C4-2B (cell line): ENCODE results near the gene MRPL27.

Experiments
- H3K27ac ChIP-seq: fragments of 450-650 bp; 2 replicates; pipeline ENCODE4 v1.5.1; 2017
- ZFX ChIP-seq: fragments of 450-650 bp; IDR thresholded peaks from 2 replicates; pipeline ENCODE4 v1.6.1; 2017
- TF ChIP-seq, protein P1 (sequence below): fragments of 450-650 bp; conservative IDR thresholded peaks from 2 replicates; pipeline ENCODE4 v1.5.1; 2017; ENCODE audit warnings: mild to moderate bottlenecking

MRPL27 gene

DNA sequence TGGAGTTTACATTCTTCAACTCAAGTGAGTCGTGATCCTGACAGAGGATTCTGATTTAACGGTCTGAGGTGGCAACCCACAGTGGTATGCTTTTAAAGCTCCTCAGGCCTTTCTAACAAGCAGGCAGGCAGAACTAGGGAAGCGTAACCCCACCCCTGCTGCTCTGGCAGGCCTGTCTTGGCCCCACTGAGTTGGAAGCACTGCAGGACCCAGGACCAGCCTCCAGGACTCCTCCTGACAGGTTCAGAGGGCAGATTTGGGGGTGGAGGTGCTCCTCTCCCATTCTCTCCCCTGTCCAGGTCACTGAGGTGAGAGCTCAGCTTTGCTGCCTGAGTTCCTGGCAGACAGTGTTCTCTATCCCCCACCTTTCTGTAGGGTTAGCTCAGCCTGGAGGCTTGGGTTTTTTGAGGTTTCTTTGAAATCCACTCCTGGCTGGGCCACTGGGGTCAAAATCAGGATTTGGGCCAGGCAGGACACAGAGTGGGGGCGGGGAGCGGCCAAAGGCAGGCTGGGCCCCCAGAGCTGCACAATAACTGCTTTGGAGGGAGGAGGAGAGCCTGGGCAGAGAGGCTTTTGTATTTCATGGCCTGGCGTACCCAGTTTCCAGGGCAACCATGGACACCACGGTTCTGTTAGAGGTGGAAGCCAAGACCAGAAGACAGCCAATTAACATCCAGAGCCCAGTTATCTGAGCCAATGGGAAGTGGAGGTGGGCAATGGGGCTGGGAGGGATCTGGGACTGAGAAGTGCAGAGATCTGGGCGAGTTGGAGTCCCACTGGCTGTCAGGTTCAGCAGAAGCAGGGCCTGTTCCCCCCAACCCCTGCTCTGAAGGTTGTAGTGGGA lies 9.5 kb downstream of the MRPL27 start:
- no peak overlapping the region for H3K27ac ChIP-seq
- TF ChIP-seq ZFX, result no peak

DNA sequence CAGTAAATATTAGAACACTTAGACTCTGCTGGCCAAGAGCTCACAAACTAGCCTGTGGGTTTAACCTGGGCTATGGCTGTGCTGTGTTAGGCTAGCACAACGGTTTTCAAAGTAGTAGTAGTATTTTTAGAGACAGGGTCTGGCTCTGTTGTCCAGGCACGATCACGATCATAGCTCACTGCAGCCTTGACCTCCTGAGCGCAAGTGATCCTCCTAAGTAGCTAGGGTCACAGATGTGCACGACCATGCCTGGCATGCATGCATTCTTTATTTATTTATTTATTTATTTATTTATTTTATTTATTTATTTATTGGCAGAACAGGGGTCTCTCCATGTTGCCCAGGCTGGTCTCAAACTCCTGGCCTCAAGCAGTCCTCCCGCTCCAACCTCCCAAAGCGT lies 10.3 kb downstream of the MRPL27 start:
- H3K27ac ChIP-seq, result no peak overlapping the region
- TF ChIP-seq, protein P1, sequence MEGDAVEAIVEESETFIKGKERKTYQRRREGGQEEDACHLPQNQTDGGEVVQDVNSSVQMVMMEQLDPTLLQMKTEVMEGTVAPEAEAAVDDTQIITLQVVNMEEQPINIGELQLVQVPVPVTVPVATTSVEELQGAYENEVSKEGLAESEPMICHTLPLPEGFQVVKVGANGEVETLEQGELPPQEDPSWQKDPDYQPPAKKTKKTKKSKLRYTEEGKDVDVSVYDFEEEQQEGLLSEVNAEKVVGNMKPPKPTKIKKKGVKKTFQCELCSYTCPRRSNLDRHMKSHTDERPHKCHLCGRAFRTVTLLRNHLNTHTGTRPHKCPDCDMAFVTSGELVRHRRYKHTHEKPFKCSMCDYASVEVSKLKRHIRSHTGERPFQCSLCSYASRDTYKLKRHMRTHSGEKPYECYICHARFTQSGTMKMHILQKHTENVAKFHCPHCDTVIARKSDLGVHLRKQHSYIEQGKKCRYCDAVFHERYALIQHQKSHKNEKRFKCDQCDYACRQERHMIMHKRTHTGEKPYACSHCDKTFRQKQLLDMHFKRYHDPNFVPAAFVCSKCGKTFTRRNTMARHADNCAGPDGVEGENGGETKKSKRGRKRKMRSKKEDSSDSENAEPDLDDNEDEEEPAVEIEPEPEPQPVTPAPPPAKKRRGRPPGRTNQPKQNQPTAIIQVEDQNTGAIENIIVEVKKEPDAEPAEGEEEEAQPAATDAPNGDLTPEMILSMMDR, result no peak
- no peak for TF ChIP-seq ZFX

GRCh38 chr17:50361561-50362480 lies 11.2 kb downstream of the MRPL27 start:
- no peak overlapping the region for H3K27ac ChIP-seq
- no peak for TF ChIP-seq ZFX
- TF ChIP-seq, protein P1, result peak; percentile 93

DNA sequence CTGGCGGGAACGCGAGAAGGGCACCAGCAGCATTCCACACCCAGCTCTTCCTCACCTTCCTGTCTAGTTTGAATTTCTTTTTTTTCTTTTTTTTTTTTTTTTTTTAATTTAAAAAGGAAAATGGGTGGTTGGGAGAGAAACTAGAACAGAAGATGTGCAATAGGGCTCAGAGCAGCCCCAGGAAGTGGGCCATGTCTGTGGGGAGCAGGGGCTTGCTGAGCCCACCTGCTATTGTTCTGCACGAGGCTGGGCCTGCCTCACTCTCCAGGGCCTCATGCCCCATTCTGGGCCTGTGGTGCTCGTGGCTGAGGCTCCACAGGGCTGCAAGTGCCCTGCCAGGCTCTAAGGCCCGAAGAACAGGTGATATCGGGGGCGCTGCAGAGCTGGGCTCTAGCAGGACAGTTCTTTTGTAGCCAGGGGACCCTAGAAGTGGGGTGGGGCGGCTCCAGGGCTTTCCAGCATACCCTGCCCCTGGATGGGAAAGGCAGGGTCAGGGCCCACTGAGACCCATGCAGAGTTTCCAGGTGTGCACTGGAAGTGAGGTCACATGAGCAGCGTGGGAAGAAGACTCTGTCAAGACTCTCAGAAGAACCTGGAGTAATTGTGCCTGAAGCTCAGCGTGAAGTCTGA lies 12.4 kb downstream of the MRPL27 start:
- H3K27ac ChIP-seq, result no peak overlapping the region
- no peak for TF ChIP-seq ZFX
- TF ChIP-seq, protein P1, result no peak

- no peak for TF ChIP-seq ZFX
- TF ChIP-seq, protein P1, result no peak
- H3K27ac ChIP-seq, result no peak overlapping the region
These were observed 13.0 kb downstream of the MRPL27 start for GRCh38 chr17:50359998-50360461.

GRCh38 chr17:50359005-50359699 lies 13.8 kb downstream of the MRPL27 start:
- no peak for TF ChIP-seq ZFX
- TF ChIP-seq, protein P1, result no peak
- no peak overlapping the region for H3K27ac ChIP-seq

- H3K27ac ChIP-seq, result no peak overlapping the region
- TF ChIP-seq, protein P1, result no peak
- TF ChIP-seq ZFX, result no peak
These were observed 14.8 kb downstream of the MRPL27 start for GRCh38 chr17:50358177-50358576.
